Osteocyte (in vitro differentiated cells): ENCODE results near the gene VGLL2. TPM values are rescaled to one million over a fixed set of nuclear protein-coding genes. Genes with fewer than 3 reads are reported as not detected.

ENCODE experiments used
- DNase-seq: peaks from one replicate; pipeline ENCODE4 v3.0.0; 2021; ENCODE audit warnings: mixed read lengths; ENCODE audit not compliant: unreplicated experiment; ENCODE audit errors: extremely low spot score
- H3K27ac Mint-ChIP-seq: one replicate; pipeline ENCODE4 v1.8.0; 2021; ENCODE audit warnings: mild to moderate bottlenecking, mixed read lengths; ENCODE audit not compliant: unreplicated experiment
- H3K27me3 Mint-ChIP-seq: one replicate; pipeline ENCODE4 v1.8.0; 2021; ENCODE audit warnings: mixed read lengths; ENCODE audit not compliant: unreplicated experiment
- H3K36me3 Mint-ChIP-seq: one replicate; pipeline ENCODE4 v1.8.0; 2021; ENCODE audit warnings: mixed read lengths; ENCODE audit not compliant: unreplicated experiment
- H3K4me1 Mint-ChIP-seq: one replicate; pipeline ENCODE4 v1.8.0; 2021; ENCODE audit warnings: mixed read lengths; ENCODE audit not compliant: unreplicated experiment
- H3K4me3 Mint-ChIP-seq: one replicate; pipeline ENCODE4 v1.8.0; 2021; ENCODE audit warnings: mild to moderate bottlenecking, moderate library complexity, mixed read lengths; ENCODE audit not compliant: unreplicated experiment
- H3K9me3 Mint-ChIP-seq: one replicate; pipeline ENCODE4 v1.8.0; 2021; ENCODE audit warnings: mixed read lengths; ENCODE audit not compliant: unreplicated experiment
- total RNA-seq: library from RNA; stranded (reverse); gene quantifications from 2 replicates; pipeline ENCODE4 v1.2.1, GENCODE V29; 2021
- TF ChIP-seq, protein P1 (sequence below): fragments of 200-600 bp; sonication (generic); IDR thresholded peaks from 2 replicates; pipeline ENCODE4 v1.5.0; 2021; ENCODE audit warnings: antibody characterized with exemption, mild to moderate bottlenecking, moderate library complexity

VGLL2 gene
- total RNA-seq, 1 donor from 2014 or later = not detected

DNA sequence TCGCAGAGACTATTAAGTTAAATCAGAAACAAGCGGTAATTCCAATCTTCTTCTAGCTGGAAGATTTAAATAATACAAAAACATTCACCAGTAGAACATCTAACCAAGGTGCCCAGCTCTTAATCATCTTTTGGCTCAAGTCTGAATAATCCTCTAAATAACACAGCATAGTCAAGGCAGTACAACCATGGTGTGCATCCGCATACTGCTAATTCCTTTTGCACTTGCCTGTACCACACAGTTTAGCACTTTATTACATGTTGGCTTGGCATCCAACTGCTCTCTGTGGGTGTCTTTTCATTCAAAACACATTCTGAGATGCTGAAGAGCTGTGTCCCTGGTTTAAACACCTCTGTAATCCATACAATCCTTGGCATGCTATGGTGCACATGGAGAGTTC is 42.3 kb downstream of the VGLL2 start:
- H3K4me1 Mint-ChIP-seq = no peaks in the 10 kb centered on the region
- H3K36me3 Mint-ChIP-seq = no peaks in the 10 kb centered on the region
- H3K9me3 Mint-ChIP-seq = no peaks in the 10 kb centered on the region
- TF ChIP-seq, protein P1, sequence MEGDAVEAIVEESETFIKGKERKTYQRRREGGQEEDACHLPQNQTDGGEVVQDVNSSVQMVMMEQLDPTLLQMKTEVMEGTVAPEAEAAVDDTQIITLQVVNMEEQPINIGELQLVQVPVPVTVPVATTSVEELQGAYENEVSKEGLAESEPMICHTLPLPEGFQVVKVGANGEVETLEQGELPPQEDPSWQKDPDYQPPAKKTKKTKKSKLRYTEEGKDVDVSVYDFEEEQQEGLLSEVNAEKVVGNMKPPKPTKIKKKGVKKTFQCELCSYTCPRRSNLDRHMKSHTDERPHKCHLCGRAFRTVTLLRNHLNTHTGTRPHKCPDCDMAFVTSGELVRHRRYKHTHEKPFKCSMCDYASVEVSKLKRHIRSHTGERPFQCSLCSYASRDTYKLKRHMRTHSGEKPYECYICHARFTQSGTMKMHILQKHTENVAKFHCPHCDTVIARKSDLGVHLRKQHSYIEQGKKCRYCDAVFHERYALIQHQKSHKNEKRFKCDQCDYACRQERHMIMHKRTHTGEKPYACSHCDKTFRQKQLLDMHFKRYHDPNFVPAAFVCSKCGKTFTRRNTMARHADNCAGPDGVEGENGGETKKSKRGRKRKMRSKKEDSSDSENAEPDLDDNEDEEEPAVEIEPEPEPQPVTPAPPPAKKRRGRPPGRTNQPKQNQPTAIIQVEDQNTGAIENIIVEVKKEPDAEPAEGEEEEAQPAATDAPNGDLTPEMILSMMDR = no peak
- DNase-seq = no peak
- H3K4me3 Mint-ChIP-seq = no peak overlapping the region
- no peak overlapping the region for H3K27ac Mint-ChIP-seq
- peaks cover 2% of the 10 kb centered on the region for H3K27me3 Mint-ChIP-seq

DNA sequence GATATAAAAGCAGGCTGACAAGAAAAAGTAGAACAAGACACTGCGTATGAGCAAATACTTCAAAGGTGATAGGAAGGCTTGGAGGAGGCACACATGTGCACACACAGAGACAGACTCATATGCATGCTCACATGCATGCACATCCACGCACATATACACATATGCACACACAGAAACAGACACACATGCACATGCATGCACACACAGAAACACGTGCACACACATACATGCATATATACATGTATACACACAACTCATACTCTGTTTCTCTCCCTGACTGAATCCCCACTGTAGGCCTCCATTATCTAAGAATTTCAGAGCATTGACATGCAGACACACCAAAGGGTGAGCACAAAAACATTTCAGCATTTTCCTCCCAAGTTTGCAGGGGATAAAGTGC is 43.7 kb downstream of the VGLL2 start:
- H3K27ac Mint-ChIP-seq = no peak overlapping the region
- H3K27me3 Mint-ChIP-seq = peaks cover 2% of the 10 kb centered on the region
- TF ChIP-seq, protein P1 = no peak
- DNase-seq = no peak
- no peaks in the 10 kb centered on the region for H3K9me3 Mint-ChIP-seq
- H3K4me1 Mint-ChIP-seq = no peaks in the 10 kb centered on the region
- no peak overlapping the region for H3K4me3 Mint-ChIP-seq
- H3K36me3 Mint-ChIP-seq = no peaks in the 10 kb centered on the region

DNA sequence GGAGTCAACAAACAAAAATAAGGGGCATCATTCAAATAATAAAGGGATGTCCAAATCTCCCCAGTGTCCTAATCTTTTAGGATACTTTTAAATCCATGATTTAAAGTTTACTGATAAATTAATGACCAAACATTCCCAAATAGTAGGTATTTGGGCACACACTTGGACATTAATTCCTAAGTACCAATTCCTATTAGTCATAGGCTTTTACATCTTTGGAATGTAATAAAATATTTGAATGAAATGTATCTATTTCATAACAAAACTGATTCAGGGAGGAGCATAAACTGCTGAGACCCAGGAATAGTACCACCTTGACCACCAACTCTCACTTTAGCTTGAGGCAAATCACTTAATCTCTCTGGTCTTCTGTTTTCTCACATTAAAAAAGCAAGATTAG is 44.3 kb downstream of the VGLL2 start:
- peaks cover 2% of the 10 kb centered on the region for H3K27me3 Mint-ChIP-seq
- TF ChIP-seq, protein P1 = no peak
- H3K36me3 Mint-ChIP-seq = no peaks in the 10 kb centered on the region
- no peak for DNase-seq
- H3K9me3 Mint-ChIP-seq = no peaks in the 10 kb centered on the region
- no peak overlapping the region for H3K27ac Mint-ChIP-seq
- H3K4me1 Mint-ChIP-seq = no peaks in the 10 kb centered on the region
- no peak overlapping the region for H3K4me3 Mint-ChIP-seq

DNA sequence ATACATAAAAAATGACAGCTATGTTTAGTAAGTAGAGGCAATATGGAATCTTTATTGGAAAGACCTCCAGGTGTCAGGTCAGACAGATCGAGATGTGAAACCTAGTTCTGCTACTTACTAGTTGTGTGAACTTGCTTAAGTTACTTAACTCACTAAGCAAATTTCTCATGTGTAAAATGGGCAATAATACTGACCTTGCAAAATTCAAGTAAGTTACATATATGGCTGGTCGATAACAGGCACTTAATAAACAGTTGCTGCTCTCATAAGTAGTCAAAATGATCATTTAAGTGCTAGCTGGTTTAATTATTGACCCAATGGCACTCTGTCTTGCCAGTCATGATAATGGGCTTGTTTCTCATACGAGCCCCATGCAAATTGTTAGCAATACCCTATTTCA is 46.0 kb downstream of the VGLL2 start:
- peaks cover 2% of the 10 kb centered on the region for H3K27me3 Mint-ChIP-seq
- no peaks in the 10 kb centered on the region for H3K4me1 Mint-ChIP-seq
- TF ChIP-seq, protein P1 = no peak
- H3K4me3 Mint-ChIP-seq = no peak overlapping the region
- no peaks in the 10 kb centered on the region for H3K36me3 Mint-ChIP-seq
- DNase-seq = no peak
- no peak overlapping the region for H3K27ac Mint-ChIP-seq
- no peaks in the 10 kb centered on the region for H3K9me3 Mint-ChIP-seq

DNA sequence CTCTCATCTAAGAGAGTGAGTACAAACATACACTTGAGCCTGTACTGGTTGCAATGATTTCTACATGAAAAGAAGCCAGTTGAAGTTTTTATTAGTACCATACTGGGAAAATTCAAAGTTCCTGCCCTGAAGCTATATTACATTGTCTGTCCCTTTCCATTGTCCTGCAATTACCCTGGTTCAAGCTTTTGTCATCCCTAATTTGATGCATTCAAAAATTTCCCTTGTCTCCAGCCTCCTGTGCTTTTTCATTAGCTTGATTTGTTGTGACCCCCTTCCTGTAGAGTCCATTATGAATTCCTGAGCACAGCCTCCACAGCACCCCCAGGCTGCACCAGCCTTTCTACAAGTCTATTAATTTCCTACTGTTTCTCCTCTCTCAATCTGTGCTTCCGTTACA is 46.4 kb downstream of the VGLL2 start:
- TF ChIP-seq, protein P1 = no peak

More for the DNA sequence above, 46.4 kb downstream of the VGLL2 start:
- no peaks in the 10 kb centered on the region for H3K9me3 Mint-ChIP-seq
- no peaks in the 10 kb centered on the region for H3K4me1 Mint-ChIP-seq
- no peak for DNase-seq
- no peak overlapping the region for H3K4me3 Mint-ChIP-seq
- H3K27me3 Mint-ChIP-seq = peaks cover 2% of the 10 kb centered on the region
- H3K36me3 Mint-ChIP-seq = no peaks in the 10 kb centered on the region
- no peak overlapping the region for H3K27ac Mint-ChIP-seq
